SK-N-SH (cell line): Measurements from ENCODE around the gene ZNF827.

ENCODE experiments used
- POLR2AphosphoS5 ChIP-seq: IDR thresholded peaks from 2 replicates; pipeline ENCODE4 v1.6.1; 2012; ENCODE audit warnings: low read depth, low read length
- RAD21 ChIP-seq: IDR thresholded peaks from 2 replicates; pipeline ENCODE4 v1.6.1; 2012; ENCODE audit warnings: mild to moderate bottlenecking, low read length
- TAF1 ChIP-seq: IDR thresholded peaks from 2 replicates; pipeline ENCODE4 v1.6.1; 2012; ENCODE audit warnings: low read depth, mild to moderate bottlenecking, low read length, moderate library complexity, borderline replicate concordance
- YY1 ChIP-seq: IDR thresholded peaks from 2 replicates; pipeline ENCODE4 v1.4.0; 2012; ENCODE audit warnings: low read depth, mild to moderate bottlenecking
- TF ChIP-seq, protein P1 (sequence below): IDR thresholded peaks from 2 replicates; pipeline ENCODE4 v1.4.0; 2012; ENCODE audit warnings: low read depth
- TF ChIP-seq, protein P2 (sequence below): fragments of 200-600 bp; sonication (generic); IDR thresholded peaks from 2 replicates; pipeline ENCODE4 v1.6.1; 2017; ENCODE audit warnings: antibody characterized with exemption, mild to moderate bottlenecking, moderate library complexity

DNA sequence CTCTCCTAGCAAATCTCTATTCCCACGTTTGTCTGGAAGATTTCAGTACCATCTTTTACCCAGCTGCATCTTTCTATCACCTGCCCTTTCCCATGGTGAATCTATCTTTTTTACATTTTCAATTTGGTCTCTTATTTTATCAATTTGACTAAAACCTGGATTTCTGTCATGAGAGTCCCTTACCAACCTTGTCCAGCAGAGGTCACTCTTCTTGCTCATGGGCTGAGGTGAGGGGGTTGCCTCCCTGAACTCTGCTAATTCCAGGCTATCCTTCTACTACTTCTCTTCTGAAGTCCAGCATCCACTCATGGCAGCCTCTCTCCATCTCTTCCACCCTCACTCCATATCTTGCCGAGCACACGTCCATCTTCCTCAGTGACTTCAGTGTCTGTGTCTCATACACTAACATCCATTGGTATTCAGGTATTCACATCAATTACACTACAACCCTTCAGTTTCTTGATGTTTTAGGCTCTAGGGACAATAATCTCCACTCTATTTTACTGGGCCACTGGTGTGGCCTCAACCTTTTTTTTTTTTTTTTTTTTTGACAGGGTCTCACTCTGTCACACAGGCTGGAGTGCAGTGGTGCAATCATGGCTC is 17.8 kb upstream of the ZNF827 start:
- TF ChIP-seq YY1, result no peak
- TF ChIP-seq, protein P1, sequence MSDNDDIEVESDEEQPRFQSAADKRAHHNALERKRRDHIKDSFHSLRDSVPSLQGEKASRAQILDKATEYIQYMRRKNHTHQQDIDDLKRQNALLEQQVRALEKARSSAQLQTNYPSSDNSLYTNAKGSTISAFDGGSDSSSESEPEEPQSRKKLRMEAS, result no peak
- no peak for TF ChIP-seq TAF1
- TF ChIP-seq POLR2AphosphoS5, result no peak
- peak; percentile 60 for TF ChIP-seq RAD21
- TF ChIP-seq, protein P2, sequence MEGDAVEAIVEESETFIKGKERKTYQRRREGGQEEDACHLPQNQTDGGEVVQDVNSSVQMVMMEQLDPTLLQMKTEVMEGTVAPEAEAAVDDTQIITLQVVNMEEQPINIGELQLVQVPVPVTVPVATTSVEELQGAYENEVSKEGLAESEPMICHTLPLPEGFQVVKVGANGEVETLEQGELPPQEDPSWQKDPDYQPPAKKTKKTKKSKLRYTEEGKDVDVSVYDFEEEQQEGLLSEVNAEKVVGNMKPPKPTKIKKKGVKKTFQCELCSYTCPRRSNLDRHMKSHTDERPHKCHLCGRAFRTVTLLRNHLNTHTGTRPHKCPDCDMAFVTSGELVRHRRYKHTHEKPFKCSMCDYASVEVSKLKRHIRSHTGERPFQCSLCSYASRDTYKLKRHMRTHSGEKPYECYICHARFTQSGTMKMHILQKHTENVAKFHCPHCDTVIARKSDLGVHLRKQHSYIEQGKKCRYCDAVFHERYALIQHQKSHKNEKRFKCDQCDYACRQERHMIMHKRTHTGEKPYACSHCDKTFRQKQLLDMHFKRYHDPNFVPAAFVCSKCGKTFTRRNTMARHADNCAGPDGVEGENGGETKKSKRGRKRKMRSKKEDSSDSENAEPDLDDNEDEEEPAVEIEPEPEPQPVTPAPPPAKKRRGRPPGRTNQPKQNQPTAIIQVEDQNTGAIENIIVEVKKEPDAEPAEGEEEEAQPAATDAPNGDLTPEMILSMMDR, result peak; percentile 86
